Suprapubic skin (tissue), 4 donors: Measurements from ENCODE around the gene JDP2. TPM values are rescaled to one million over a fixed set of nuclear protein-coding genes. Genes with fewer than 3 reads are reported as not detected.
A peak's percentile ranks its signal among the peaks of the same experiment; 100 is the strongest.

Experiments
- DNase-seq, 2 donors: peaks; one replicate each; pipeline ENCODE4 v3.0.0-alpha.2; 2019; ENCODE audit warnings: low spot score in 2 of 2
- H3K27ac ChIP-seq: fragments of 200-600 bp; sonication (generic); one replicate; pipeline ENCODE4 v1.5.1; 2019
- H3K27me3 ChIP-seq: fragments of 200-600 bp; sonication (generic); one replicate; pipeline ENCODE4 v1.5.1; 2019
- H3K36me3 ChIP-seq: fragments of 200-600 bp; sonication (generic); one replicate; pipeline ENCODE4 v1.5.1; 2019
- H3K4me1 ChIP-seq: fragments of 200-600 bp; sonication (generic); one replicate; pipeline ENCODE4 v1.5.1; 2019
- H3K4me3 ChIP-seq: fragments of 200-600 bp; sonication (generic); one replicate; pipeline ENCODE4 v1.5.1; 2019; ENCODE audit warnings: mild to moderate bottlenecking
- H3K9me3 ChIP-seq: fragments of 200-600 bp; sonication (generic); one replicate; pipeline ENCODE4 v1.5.1; 2019
- EP300 ChIP-seq: sonication (generic); formaldehyde crosslinking; IDR thresholded peaks from one replicate; pipeline ENCODE4 v1.6.1; 2017; ENCODE audit warnings: antibody characterized with exemption
- POLR2A ChIP-seq, 2 donors: fragments of 450-650 bp; IDR thresholded peaks; one replicate each; pipeline ENCODE4 v1.6.1; 2017; ENCODE audit warnings: antibody characterized with exemption in 2 of 2, mild to moderate bottlenecking in 2 of 2, moderate library complexity in 2 of 2
- POLR2AphosphoS5 ChIP-seq, 3 donors: sonication (generic); formaldehyde crosslinking; IDR thresholded peaks; one replicate each; pipeline ENCODE4 v1.6.1; 2017; ENCODE audit warnings: antibody characterized with exemption in 3 of 3
- WGBS: methylation state at CpG from one replicate; pipeline ENCODE4 v1.1.5; 2018; 5-methylcytosine and 5-hydroxymethylcytosine counted together
- total RNA-seq, 4 donors: library from RNA; depleted of rRNA; stranded (reverse); fragments of >200 nt; gene quantifications; one replicate each; pipeline ENCODE4 v1.1.0, GENCODE V29; 2016
- TF ChIP-seq, protein P1 (sequence below), 2 donors: fragments of 200-600 bp in 1 of 2; fragments of 450-650 bp in 1 of 2; sonication (generic) in 1 of 2; IDR thresholded peaks; one replicate each; pipeline ENCODE4 v1.5.1; 2016 to 2019; ENCODE audit warnings: antibody characterized with exemption in 2 of 2, mild to moderate bottlenecking in 1 of 2, moderate library complexity in 1 of 2

The JDP2 gene
- total RNA-seq, 4 donors from 2014 or later = 36.0 to 72.7 (median 50.4) TPM

DNA sequence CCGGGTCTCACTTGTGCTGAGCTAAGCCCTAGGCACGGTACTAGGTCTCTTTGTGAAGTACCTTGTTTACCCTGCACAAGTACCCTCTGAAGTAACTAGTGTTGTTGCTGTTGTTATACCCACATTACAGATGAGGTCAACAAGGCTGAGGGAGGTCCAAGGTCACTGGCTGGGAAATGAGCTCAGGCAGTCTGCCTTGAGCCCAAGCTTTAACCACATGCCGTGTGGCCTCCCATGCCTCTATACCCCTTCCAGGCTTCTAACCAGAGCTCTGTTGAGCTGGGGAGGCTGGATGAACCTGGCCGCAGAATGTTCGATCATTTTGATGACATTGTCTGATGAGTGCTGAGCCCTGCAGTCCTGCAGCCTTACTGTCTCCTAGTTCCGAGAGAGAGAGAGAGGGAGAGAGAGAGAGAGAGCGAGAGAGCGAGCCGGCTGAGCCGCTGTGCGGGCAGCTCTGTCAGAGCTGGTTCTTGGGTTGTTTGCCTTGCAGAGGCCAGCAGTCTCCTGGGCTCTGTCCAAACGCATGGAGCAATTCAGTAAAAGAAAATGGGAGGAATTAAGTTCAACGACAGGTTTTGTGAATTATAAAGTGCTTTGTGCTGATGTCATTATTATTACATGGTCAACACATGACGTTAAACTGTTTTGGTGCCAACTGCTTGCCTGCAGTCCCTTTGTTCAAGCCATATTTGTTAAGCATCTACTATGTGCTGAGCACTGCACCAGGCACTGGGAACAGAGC lies 13.1 kb downstream of the JDP2 start:
- TF ChIP-seq POLR2AphosphoS5 (IDR thresholded peaks at IDR 0.05) = peak in 2 of 3 donors; percentile 21 to 59
- TF ChIP-seq, protein P1, sequence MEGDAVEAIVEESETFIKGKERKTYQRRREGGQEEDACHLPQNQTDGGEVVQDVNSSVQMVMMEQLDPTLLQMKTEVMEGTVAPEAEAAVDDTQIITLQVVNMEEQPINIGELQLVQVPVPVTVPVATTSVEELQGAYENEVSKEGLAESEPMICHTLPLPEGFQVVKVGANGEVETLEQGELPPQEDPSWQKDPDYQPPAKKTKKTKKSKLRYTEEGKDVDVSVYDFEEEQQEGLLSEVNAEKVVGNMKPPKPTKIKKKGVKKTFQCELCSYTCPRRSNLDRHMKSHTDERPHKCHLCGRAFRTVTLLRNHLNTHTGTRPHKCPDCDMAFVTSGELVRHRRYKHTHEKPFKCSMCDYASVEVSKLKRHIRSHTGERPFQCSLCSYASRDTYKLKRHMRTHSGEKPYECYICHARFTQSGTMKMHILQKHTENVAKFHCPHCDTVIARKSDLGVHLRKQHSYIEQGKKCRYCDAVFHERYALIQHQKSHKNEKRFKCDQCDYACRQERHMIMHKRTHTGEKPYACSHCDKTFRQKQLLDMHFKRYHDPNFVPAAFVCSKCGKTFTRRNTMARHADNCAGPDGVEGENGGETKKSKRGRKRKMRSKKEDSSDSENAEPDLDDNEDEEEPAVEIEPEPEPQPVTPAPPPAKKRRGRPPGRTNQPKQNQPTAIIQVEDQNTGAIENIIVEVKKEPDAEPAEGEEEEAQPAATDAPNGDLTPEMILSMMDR (IDR thresholded peaks at IDR 0.05) = no peak
- no peaks in the 10 kb centered on the region for H3K9me3 ChIP-seq
- H3K27me3 ChIP-seq = no peaks in the 10 kb centered on the region
- WGBS = 22% methylated on average over 13 of the region's 14 CpGs
- peak overlapping the region; percentile 51 for H3K27ac ChIP-seq
- no peak for DNase-seq
- peaks cover 42% of the 10 kb centered on the region for H3K4me1 ChIP-seq
- H3K4me3 ChIP-seq = no peak overlapping the region
- peaks cover 44% of the 10 kb centered on the region for H3K36me3 ChIP-seq

DNA sequence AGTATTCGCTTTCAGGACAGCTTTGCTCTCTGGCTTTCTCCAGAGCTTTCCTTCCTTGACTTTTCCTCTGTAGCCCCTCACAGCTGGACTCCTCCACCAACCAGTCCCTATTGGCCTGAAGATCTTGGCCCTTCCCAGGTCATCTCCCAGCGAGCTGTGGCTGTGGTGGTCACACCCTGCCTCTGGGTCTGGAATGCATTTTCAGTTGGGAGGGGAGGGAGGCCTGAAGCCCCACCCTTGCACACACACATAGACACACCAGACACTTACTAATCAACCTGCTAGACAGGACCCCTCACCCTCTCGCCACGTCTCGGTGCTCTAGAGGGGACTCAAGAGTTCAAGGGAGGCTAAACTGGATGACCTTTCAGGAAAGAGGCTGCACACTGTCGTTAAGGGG lies 13.9 kb downstream of the JDP2 start:
- TF ChIP-seq, protein P1 (IDR thresholded peaks at IDR 0.05) = no peak
- TF ChIP-seq EP300 (no peak), POLR2AphosphoS5 (IDR thresholded peaks at IDR 0.05) (no peak), POLR2A (IDR thresholded peaks at IDR 0.05) (no peak)
- H3K9me3 ChIP-seq = no peaks in the 10 kb centered on the region
- no peaks in the 10 kb centered on the region for H3K27me3 ChIP-seq
- peaks cover 44% of the 10 kb centered on the region for H3K36me3 ChIP-seq
- peaks cover 46% of the 10 kb centered on the region for H3K4me1 ChIP-seq
- WGBS = 55% methylated on average over 6 of the region's 6 CpGs
- H3K27ac ChIP-seq = peak overlapping the region; percentile 51
- no peak for DNase-seq
- H3K4me3 ChIP-seq = no peak overlapping the region

DNA sequence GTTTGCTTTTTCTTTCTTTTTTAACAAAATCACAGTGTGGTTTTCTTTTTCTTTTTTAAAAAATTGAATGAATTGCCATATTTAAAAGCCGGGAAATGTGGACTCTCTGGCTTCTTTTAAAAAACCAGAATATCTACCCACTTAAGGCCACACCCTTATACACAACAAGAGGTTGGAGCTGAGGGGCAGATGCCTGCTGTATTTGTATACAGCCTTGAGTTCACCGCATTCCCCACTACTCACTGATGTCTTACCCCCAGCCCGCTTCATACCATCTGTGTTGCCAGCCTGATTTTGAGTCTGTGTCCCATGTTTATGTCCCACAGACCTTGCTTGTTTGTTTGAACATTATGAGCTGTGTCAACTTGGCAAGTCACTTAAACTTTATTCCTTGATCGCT lies 14.3 kb downstream of the JDP2 start:
- peak in 1 of 2 donors; percentile 8 for DNase-seq
- peaks cover 49% of the 10 kb centered on the region for H3K4me1 ChIP-seq
- H3K9me3 ChIP-seq = no peaks in the 10 kb centered on the region
- H3K27ac ChIP-seq = peak overlapping the region; percentile 51
- TF ChIP-seq EP300 (no peak), POLR2A (IDR thresholded peaks at IDR 0.05) (no peak), POLR2AphosphoS5 (IDR thresholded peaks at IDR 0.05) (no peak)
- TF ChIP-seq, protein P1 (IDR thresholded peaks at IDR 0.05) = no peak
- no peaks in the 10 kb centered on the region for H3K27me3 ChIP-seq
- H3K4me3 ChIP-seq = no peak overlapping the region
- H3K36me3 ChIP-seq = peaks cover 44% of the 10 kb centered on the region
- 83% methylated on average over 4 of the region's 4 CpGs for WGBS

DNA sequence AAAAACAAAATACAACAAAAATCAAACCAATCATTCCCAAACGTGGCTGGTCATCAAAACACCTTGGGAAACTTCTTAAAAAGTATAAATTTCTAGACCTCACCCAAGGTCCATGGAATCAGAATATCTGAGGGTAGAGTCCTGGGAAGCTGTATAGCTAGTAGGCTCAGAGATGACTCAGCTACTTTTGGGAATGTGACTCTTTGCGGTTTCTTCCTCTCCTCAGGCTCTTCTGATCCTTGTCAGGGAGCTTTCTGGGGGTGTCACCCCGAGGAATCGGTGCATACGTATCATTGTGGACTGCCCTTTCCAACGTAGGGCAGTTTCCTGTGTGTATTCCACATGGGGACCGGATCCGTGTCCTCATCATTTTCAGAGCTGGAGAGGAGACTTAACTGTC lies 14.8 kb downstream of the JDP2 start:
- WGBS = 53% methylated on average over 8 of the region's 8 CpGs
- no peak for TF ChIP-seq POLR2A (IDR thresholded peaks at IDR 0.05)
- TF ChIP-seq EP300 = no peak
- no peak for TF ChIP-seq POLR2AphosphoS5 (IDR thresholded peaks at IDR 0.05)
- TF ChIP-seq, protein P1 (IDR thresholded peaks at IDR 0.05) = no peak

DNA sequence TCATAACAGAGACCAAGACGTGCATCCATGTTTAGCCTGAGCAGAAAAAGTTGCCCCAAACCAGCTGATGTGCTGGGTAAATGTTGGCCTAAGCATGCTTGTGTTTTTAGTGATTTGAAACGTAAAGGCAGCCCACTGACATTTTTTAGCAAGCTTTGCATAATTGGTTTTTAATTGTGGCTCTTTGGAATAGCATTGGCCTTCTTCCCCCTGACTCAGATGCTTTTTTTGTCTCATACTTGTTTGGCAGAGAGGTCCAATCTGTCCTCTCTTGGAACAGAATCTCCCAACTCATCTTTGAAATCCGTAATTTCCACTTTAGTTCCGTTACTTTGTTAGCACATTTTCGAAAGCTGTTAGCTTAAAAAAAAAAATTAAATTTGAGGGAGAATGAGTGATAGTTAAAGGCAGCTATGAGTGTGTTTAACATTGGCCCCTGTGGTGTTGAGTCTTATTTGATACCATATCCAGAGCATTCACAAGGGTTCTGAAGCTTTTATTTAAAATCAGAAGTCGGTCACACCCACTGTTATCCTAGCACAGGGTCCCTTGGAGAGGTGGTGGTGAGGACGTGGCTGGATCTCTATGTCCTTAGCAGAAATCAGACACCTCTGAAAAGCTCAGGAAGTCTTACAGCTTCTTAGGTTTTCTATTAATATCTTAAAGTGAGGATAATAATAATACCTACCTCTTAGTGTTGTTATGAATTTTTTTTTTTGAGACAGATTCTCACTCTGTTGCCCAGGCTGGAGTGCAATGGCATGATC lies 15.6 kb downstream of the JDP2 start:
- H3K36me3 ChIP-seq = peaks cover 38% of the 10 kb centered on the region
- H3K4me1 ChIP-seq = peaks cover 52% of the 10 kb centered on the region
- 60% methylated on average over 7 of the region's 7 CpGs for WGBS
- no peaks in the 10 kb centered on the region for H3K27me3 ChIP-seq
- H3K4me3 ChIP-seq = no peak overlapping the region
- H3K9me3 ChIP-seq = no peaks in the 10 kb centered on the region
- TF ChIP-seq EP300 = no peak
- no peak for TF ChIP-seq POLR2AphosphoS5 (IDR thresholded peaks at IDR 0.05)
- TF ChIP-seq, protein P1 (IDR thresholded peaks at IDR 0.05) = no peak
- no peak for TF ChIP-seq POLR2A (IDR thresholded peaks at IDR 0.05)
- peak overlapping the region; percentile 49 for H3K27ac ChIP-seq
- DNase-seq = peak in 1 of 2 donors; percentile 1

More for the DNA sequence above, 14.8 kb downstream of the JDP2 start:
- H3K27me3 ChIP-seq = no peaks in the 10 kb centered on the region
- H3K27ac ChIP-seq = peak overlapping the region; percentile 49
- peak in 1 of 2 donors; percentile 44 for DNase-seq
- H3K9me3 ChIP-seq = no peaks in the 10 kb centered on the region
- peaks cover 44% of the 10 kb centered on the region for H3K36me3 ChIP-seq
- peaks cover 48% of the 10 kb centered on the region for H3K4me1 ChIP-seq
- H3K4me3 ChIP-seq = no peak overlapping the region
